PC-9 (cell line): ENCODE results near the gene FAM193A.

Experiments used
- EZH2 ChIP-seq: fragments of 200-600 bp; sonication (generic); IDR thresholded peaks from 2 replicates; pipeline ENCODE4 v1.8.0; 2017; ENCODE audit warnings: antibody characterized with exemption, low read depth
- TF ChIP-seq, protein P1 (sequence below): fragments of 200-600 bp; sonication (generic); conservative IDR thresholded peaks from 2 replicates; pipeline ENCODE4 v1.6.1; 2017; ENCODE audit warnings: mixed run types, antibody characterized with exemption, mild to moderate bottlenecking, moderate library complexity

DNA sequence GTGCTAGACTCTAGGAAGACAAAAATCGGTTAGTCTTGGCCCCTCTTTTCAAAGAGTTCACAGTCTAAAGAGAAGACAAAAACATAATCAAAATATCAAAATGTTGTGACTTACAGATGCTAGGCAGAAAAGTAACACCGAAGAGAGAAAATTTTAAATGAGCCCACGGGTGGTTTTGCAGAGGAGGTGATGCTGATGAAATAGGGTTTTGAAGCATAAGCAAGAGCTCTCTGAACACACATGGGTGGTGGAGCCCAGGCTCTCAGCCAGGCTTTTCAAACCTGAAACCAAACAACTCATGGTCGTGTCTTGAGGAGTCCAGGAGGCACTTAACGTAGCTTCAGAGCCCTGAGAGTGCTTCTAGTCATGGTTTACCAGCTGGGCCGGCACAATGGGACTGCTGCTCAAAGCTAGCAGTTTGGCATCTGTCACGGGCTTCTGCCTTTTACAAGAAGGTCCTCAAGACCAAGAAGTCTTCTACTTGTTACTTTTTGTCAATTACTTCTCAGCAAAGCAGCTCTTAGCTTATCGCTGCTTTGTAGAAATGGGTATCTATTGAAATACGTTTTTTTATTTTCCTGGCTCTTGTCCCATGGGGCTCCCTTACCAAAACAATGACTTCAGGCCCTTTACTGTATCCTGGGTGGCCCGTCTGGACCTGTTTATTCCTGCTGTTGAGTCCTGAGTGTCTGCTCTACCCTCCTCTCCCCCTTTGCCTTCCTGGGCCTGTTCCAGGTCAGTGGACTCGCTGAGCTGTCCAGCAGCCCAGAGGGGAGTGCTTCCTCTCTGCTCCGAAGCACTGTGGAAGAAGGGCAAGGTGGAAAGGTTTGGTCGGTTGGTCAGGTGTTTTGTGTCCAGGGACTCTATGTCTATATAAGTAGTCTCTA is 150.2 kb downstream of the FAM193A start:
- TF ChIP-seq, protein P1, sequence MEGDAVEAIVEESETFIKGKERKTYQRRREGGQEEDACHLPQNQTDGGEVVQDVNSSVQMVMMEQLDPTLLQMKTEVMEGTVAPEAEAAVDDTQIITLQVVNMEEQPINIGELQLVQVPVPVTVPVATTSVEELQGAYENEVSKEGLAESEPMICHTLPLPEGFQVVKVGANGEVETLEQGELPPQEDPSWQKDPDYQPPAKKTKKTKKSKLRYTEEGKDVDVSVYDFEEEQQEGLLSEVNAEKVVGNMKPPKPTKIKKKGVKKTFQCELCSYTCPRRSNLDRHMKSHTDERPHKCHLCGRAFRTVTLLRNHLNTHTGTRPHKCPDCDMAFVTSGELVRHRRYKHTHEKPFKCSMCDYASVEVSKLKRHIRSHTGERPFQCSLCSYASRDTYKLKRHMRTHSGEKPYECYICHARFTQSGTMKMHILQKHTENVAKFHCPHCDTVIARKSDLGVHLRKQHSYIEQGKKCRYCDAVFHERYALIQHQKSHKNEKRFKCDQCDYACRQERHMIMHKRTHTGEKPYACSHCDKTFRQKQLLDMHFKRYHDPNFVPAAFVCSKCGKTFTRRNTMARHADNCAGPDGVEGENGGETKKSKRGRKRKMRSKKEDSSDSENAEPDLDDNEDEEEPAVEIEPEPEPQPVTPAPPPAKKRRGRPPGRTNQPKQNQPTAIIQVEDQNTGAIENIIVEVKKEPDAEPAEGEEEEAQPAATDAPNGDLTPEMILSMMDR: no peak
- TF ChIP-seq EZH2: no peak
